ENCODE results near the gene HYI.
"Not testable (repeated sequence)": the region's sequence is repeated elsewhere in the genome, so short reads cannot be mapped to it uniquely, and the experiment has no call there.

Gene HYI

GRCh38 chr1:43473463-43473862, 19.7 kb upstream of the HYI start:
- H3K27ac ChIP-seq = no peak overlapping the region; the same call in 1 of the 2 replicates
- no peak for TF ChIP-seq CTCF (conservative IDR thresholded peaks at IDR 0.05; ENCODE audit: low read depth)
- no peak for DNase-seq (ENCODE audit: low spot score)
- ChIA-PET POLR2A (ENCODE audit: low non-redundant PET) (no interaction called here), CTCF (no interaction called here)

- CTCF ChIA-PET; POLR2A ChIA-PET (ENCODE audit: low non-redundant PET): not testable (repeated sequence)
- peak overlapping the region; percentile 92 for H3K27ac ChIP-seq
Observed at GRCh38 chr1:43472463-43473151, 18.9 kb upstream of the HYI start.

GRCh38 chr1:43472087-43472462, 18.3 kb upstream of the HYI start:
- H3K27ac ChIP-seq = peak overlapping the region; percentile 58; the same call in 1 of the 2 replicates
- TF ChIP-seq CTCF (conservative IDR thresholded peaks at IDR 0.05; ENCODE audit: low read depth) = no peak
- POLR2A ChIA-PET (ENCODE audit: low non-redundant PET) = no interaction called here
- DNase-seq (ENCODE audit: low spot score) = no peak
- CTCF ChIA-PET = no interaction called here

More at GRCh38 chr1:43472463-43473151, 18.9 kb upstream of the HYI start:
- peak; percentile 77 for DNase-seq (ENCODE audit: low spot score)

GRCh38 chr1:43469932-43470331, 16.2 kb upstream of the HYI start:
- H3K27ac ChIP-seq = no peak overlapping the region
- POLR2A ChIA-PET (ENCODE audit: low non-redundant PET) = no interaction called here
- CTCF ChIA-PET = interaction anchor here (1.0 kb wide), 1 partner anchor 465 kb away, joined by 3 read pairs; no protein-coding TSS in a partner anchor
- TF ChIP-seq CTCF (conservative IDR thresholded peaks at IDR 0.05; ENCODE audit: low read depth) = no peak
- no peak for DNase-seq (ENCODE audit: low spot score)

- ChIA-PET CTCF (no interaction called here), POLR2A (ENCODE audit: low non-redundant PET) (interaction anchor here (0.6 to 1.2 kb wide), 2 partner anchors 13 to 113 kb away, joined by 3 read pairs; no protein-coding TSS in a partner anchor)
- DNase-seq (ENCODE audit: low spot score) = no peak
- peak overlapping the region; percentile 16; the same call in 1 of the 2 replicates for H3K27ac ChIP-seq
- TF ChIP-seq CTCF (conservative IDR thresholded peaks at IDR 0.05; ENCODE audit: low read depth) = no peak
Observed at GRCh38 chr1:43468414-43468813, 14.7 kb upstream of the HYI start.

- POLR2A ChIA-PET (ENCODE audit: low non-redundant PET) = no interaction called here
- no peak for TF ChIP-seq CTCF (conservative IDR thresholded peaks at IDR 0.05; ENCODE audit: low read depth)
- CTCF ChIA-PET = no interaction called here
- no peak for DNase-seq (ENCODE audit: low spot score)
- H3K27ac ChIP-seq = no peak overlapping the region
Observed at GRCh38 chr1:43466403-43466802, 12.7 kb upstream of the HYI start.

GRCh38 chr1:43465505-43466067, 11.9 kb upstream of the HYI start:
- CTCF ChIA-PET = no interaction called here

More at GRCh38 chr1:43465505-43466067, 11.9 kb upstream of the HYI start:
- no peak for TF ChIP-seq CTCF (conservative IDR thresholded peaks at IDR 0.05; ENCODE audit: low read depth)
- POLR2A ChIA-PET (ENCODE audit: low non-redundant PET) = no interaction called here
- no peak for DNase-seq (ENCODE audit: low spot score)
- no peak overlapping the region for H3K27ac ChIP-seq

Measured in RWPE1 (cell line).